K562 (cell line): Measurements from ENCODE around the gene FAM9B. TPM values are rescaled to one million over a fixed set of nuclear protein-coding genes. Genes with fewer than 3 reads are reported as not detected.

Source experiments
- ATAC-seq: fragments of 200-7000 bp; cut with Tn5 transposase; 3 replicates; pipeline ENCODE4 v1.9.1; 2020; ENCODE audit warnings: moderate library complexity
- BruUV-seq: library from RNA; stranded (reverse); fragments of 400-500 nt; replicated peaks from 2 replicates; lab custom pipeline; 2021; lab: Mats Ljungman, UMichigan
- CTCF ChIA-PET: fragments of 300-600 bp; formaldehyde crosslinking; extraction: SDS; loops from one replicate; lab custom pipeline; 2021; ENCODE audit warnings: low intra/inter-chr PET ratio; lab: Yijun Ruan, JAX
- POLR2A ChIA-PET: fragments of 300-600, 350-650 bp; sonication (Branson Sonifier 250); formaldehyde crosslinking; extraction: SDS; loops from one replicate; lab custom pipeline; 2021; ENCODE audit warnings: antibody characterized with exemption, inconsistent platforms; lab: Yijun Ruan, JAX
- DNase-seq, 4 experiments: peaks; one replicate each; pipeline versions ENCODE4 v3.0.0 to v3.0.0-alpha.2; 2011 to 2018; ENCODE audit warnings: low spot score in 3 of 4, mixed read lengths in 3 of 4; ENCODE audit errors: extremely low read depth in 1 of 4
- FAIRE-seq: peaks from 2 replicates; lab custom pipeline; 2011; peaks lifted over from hg19 to GRCh38; lab: Jason Lieb, UNC
- H2AFZ ChIP-seq: 2 replicates; pipeline ENCODE4 v1.6.0; 2011; ENCODE audit warnings: low read depth, low read length, control low read depth, inconsistent platforms
- H3K27ac ChIP-seq: fragments of 200-600 bp; 3 replicates; pipeline ENCODE4 v1.8.0; 2011; ENCODE audit warnings: low read depth, mild to moderate bottlenecking, control low read depth, inconsistent platforms, low read length, moderate library complexity, mixed read lengths; ENCODE audit errors: extremely low read depth
- H3K27me3 ChIP-seq, 2 experiments: fragments of 300-600 bp in 1 of 2; 2 replicates in 1 of 2; 3 replicates in 1 of 2; pipeline versions ENCODE4 v1.6.0 to v1.8.0; 2011; ENCODE audit warnings: inconsistent platforms in 2 of 2, low read length in 2 of 2, mild to moderate bottlenecking in 1 of 2, mixed read lengths in 1 of 2, moderate library complexity in 1 of 2; ENCODE audit not compliant: control insufficient read depth in 2 of 2, insufficient read depth in 2 of 2
- H3K36me3 ChIP-seq: fragments of 300-600 bp; 3 replicates; pipeline ENCODE4 v1.8.0; 2011; ENCODE audit warnings: mild to moderate bottlenecking, low read length, inconsistent platforms; ENCODE audit not compliant: control insufficient read depth, insufficient read depth
- H3K4me1 ChIP-seq, 2 experiments: fragments of 200-600 bp in 1 of 2; replicated peaks in 1 of 2; 2 replicates in 1 of 2; 3 replicates in 1 of 2; pipeline versions ENCODE4 v1.5.1 to v1.8.0; 2011; ENCODE audit warnings: inconsistent platforms in 2 of 2, low read length in 2 of 2, mild to moderate bottlenecking in 1 of 2, mixed read lengths in 1 of 2, moderate library complexity in 1 of 2; ENCODE audit not compliant: control insufficient read depth in 2 of 2, insufficient read depth in 2 of 2
- H3K4me2 ChIP-seq: 2 replicates; pipeline ENCODE4 v1.6.1; 2011; ENCODE audit warnings: low read length, control low read depth, inconsistent platforms, mixed read lengths; ENCODE audit not compliant: insufficient read depth
- H3K4me3 ChIP-seq: fragments of 200-600 bp; sonication (generic), shearing (Covaris generic); 2 replicates; pipeline ENCODE4 v1.5.1; 2016; ENCODE audit warnings: control low read depth, inconsistent platforms
- H3K79me2 ChIP-seq: fragments of 200-600 bp; 3 replicates; pipeline ENCODE4 v1.8.0; 2011; ENCODE audit warnings: low read length, inconsistent platforms; ENCODE audit not compliant: control insufficient read depth, insufficient read depth
- H3K9ac ChIP-seq, 2 experiments: 2 replicates each; pipeline versions ENCODE4 v1.6.0 to v1.6.1; 2011; ENCODE audit warnings: low read depth in 2 of 2, low read length in 2 of 2, control low read depth in 1 of 2, inconsistent platforms in 1 of 2, mild to moderate bottlenecking in 1 of 2, mixed read lengths in 1 of 2; ENCODE audit not compliant: insufficient read depth in 1 of 2
- H3K9me1 ChIP-seq: one replicate; pipeline ENCODE4 v1.6.0; 2011; ENCODE audit warnings: inconsistent platforms, mild to moderate bottlenecking, low read length, moderate library complexity; ENCODE audit not compliant: control insufficient read depth, insufficient read depth
- H3K9me3 ChIP-seq: replicated peaks from 2 replicates; pipeline ENCODE4 v1.5.1; 2011; ENCODE audit warnings: low read depth, low read length, inconsistent platforms; ENCODE audit not compliant: control insufficient read depth, insufficient read depth
- H4K20me1 ChIP-seq: replicated peaks from 2 replicates; pipeline ENCODE4 v1.6.1; 2011; ENCODE audit warnings: low read length, inconsistent platforms, mixed read lengths; ENCODE audit not compliant: control insufficient read depth, insufficient read depth
- CC2D1A ChIP-seq: fragments of 450-650 bp; IDR thresholded peaks from 2 replicates; pipeline ENCODE4 v1.6.1; 2017; ENCODE audit warnings: mild to moderate bottlenecking
- FIP1L1 ChIP-seq: fragments of 200-400 bp; formaldehyde crosslinking; IDR thresholded peaks from 2 replicates; pipeline ENCODE4 v1.6.1; 2018; ENCODE audit warnings: mild to moderate bottlenecking, low read depth, low read length; ENCODE audit not compliant: poor library complexity, severe bottlenecking
- FOXK1 ChIP-seq: sonication (generic); formaldehyde crosslinking; IDR thresholded peaks from 2 replicates; pipeline ENCODE4 v1.8.0; 2022; ENCODE audit warnings: missing genetic modification reagents, mild to moderate bottlenecking, borderline replicate concordance
- KLF6 ChIP-seq: fragments of 250-450 bp; sonication (Bioruptor Pico); IDR thresholded peaks from 2 replicates; pipeline ENCODE4 v1.4.0; 2020; ENCODE audit warnings: mild to moderate bottlenecking, moderate library complexity, borderline replicate concordance
- NFYB ChIP-seq: IDR thresholded peaks from 2 replicates; pipeline ENCODE4 v1.6.1; 2011; ENCODE audit warnings: mild to moderate bottlenecking, moderate library complexity; ENCODE audit not compliant: insufficient read length; ENCODE audit errors: extremely low read depth
- PHB ChIP-seq: fragments of 250-450 bp; sonication (Bioruptor Pico); IDR thresholded peaks from 2 replicates; pipeline ENCODE4 v1.5.0; 2021
- STAT5B ChIP-seq: fragments of 250-450 bp; sonication (Bioruptor Pico); IDR thresholded peaks from 2 replicates; pipeline ENCODE4 v1.8.0; 2021; ENCODE audit warnings: mild to moderate bottlenecking, inconsistent platforms
- ZBTB1 ChIP-seq: sonication (generic); formaldehyde crosslinking; IDR thresholded peaks from 2 replicates; pipeline ENCODE4 v1.8.1; 2023; ENCODE audit warnings: missing genetic modification reagents, low read depth, mild to moderate bottlenecking, borderline replicate concordance
- ZFX ChIP-seq: sonication (generic); formaldehyde crosslinking; IDR thresholded peaks from 2 replicates; pipeline ENCODE4 v1.8.0; 2022; ENCODE audit warnings: mild to moderate bottlenecking, missing genetic modification reagents, moderate library complexity
- ZNF280B ChIP-seq: fragments of 250-450 bp; sonication (Bioruptor Pico); IDR thresholded peaks from 2 replicates; pipeline ENCODE4 v1.5.1; 2021; ENCODE audit warnings: mild to moderate bottlenecking
- WGBS: fragments of 100-300 bp; shearing (Covaris generic); methylation state at CpG from one replicate; pipeline ENCODE4 v1.1.6; 2016; ENCODE audit warnings: low coverage, mixed read lengths; ENCODE audit not compliant: insufficient coverage; ENCODE audit errors: missing lambda C conversion rate; 5-methylcytosine and 5-hydroxymethylcytosine counted together
- in situ Hi-C: fragments of 300-500 bp; cut with MboI; formaldehyde crosslinking; loops from 4 replicates; pipeline ENCODE4 v1.15.0; 2018; ENCODE audit warnings: inconsistent platforms, mixed read lengths
- intact Hi-C: fragments of 100-400 bp; cut with micrococcal nuclease; formaldehyde crosslinking; loops from 2 replicates; pipeline ENCODE4 v1.14.2; 2022
- polyA plus RNA-seq, 8 experiments: library from polyadenylated mRNA; depleted of rRNA in 4 of 8; stranded (reverse) in 5 of 8; unstranded in 3 of 8; fragments of >200 nt; fragmentation: Nextera tagmentation in 2 of 8; fragmentation: Illumina TruSeq in 1 of 8; extraction: Ambion mirVana in 2 of 8; extraction: Trizol in 1 of 8; gene quantifications; 2 replicates each; pipeline versions ENCODE4 v1.2.1 to v1.2.3, GENCODE V29; 2011 to 2014; ENCODE audit warnings: inconsistent platforms in 1 of 8, missing spikeins in 1 of 8
- total RNA-seq, 7 experiments: library from RNA; depleted of rRNA in 6 of 7; stranded (reverse); fragments of >200 nt in 6 of 7; fragmentation: Illumina TruSeq in 2 of 7; extraction: Trizol in 2 of 7; gene quantifications; 2 replicates each; pipeline versions ENCODE4 v1.2.1 to v1.2.3, GENCODE V29; 2011 to 2021; ENCODE audit warnings: low replicate concordance in 1 of 7
- TF ChIP-seq, protein P1 (sequence below): sonication (generic); formaldehyde crosslinking; IDR thresholded peaks from 2 replicates; pipeline ENCODE4 v1.8.0; 2022; ENCODE audit warnings: mild to moderate bottlenecking, missing genetic modification reagents
- TF ChIP-seq, protein P2 (sequence below): fragments of 450-650 bp; IDR thresholded peaks from 2 replicates; pipeline ENCODE4 v1.6.1; 2018; ENCODE audit warnings: mild to moderate bottlenecking, low read depth; ENCODE audit not compliant: partially characterized antibody

Gene FAM9B
- total and polyA plus RNA-seq, 9 of the 15 experiments (the other 6 are each of a cell fraction or from before 2014, with no cell fraction given), result 0.53 to 4.6 (median 3.2) TPM

DNA sequence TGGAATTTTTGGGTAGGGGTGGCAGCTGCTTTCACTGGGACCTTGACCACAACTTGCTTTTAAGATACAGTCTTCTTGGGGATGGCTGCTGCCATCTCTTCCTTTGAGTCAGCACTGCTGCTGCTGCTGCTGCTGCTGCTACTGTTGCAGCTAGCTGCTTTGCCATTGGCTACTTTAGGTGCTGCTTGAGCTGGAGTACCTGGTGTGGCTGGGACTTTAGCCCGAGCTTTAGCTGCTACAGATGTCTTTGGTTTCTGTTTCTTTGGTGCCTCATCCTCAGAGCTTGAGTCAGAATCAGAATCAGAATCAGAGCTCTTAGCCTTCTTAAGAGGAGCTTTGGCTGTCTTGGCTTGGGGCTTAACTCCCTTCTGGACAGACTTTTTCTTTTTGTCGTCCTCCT, 52.2 kb downstream of the FAM9B start:
- CTCF ChIA-PET, result no interaction called here
- H3K9ac ChIP-seq, result no peak overlapping the region
- H3K4me1 ChIP-seq, result no peaks in the 10 kb centered on the region
- no peaks in the 10 kb centered on the region for H3K9me3 ChIP-seq
- FAIRE-seq (no peak), DNase-seq (no peak), ATAC-seq (no peak)
- H2AFZ ChIP-seq, result no peak overlapping the region
- WGBS, result 0% methylated on average over 2 of the region's 2 CpGs
- POLR2A ChIA-PET, result no interaction called here
- H3K27me3 ChIP-seq, result no peaks in the 10 kb centered on the region
- BruUV-seq, result no TSS peak
- H4K20me1 ChIP-seq, result no peaks in the 10 kb centered on the region
- H3K79me2 ChIP-seq, result no peaks in the 10 kb centered on the region
- no peak overlapping the region for H3K27ac ChIP-seq
- H3K4me3 ChIP-seq, result no peak overlapping the region
- no peaks in the 10 kb centered on the region for H3K9me1 ChIP-seq
- in situ Hi-C loops (no loop called here), intact Hi-C loops (no loop called here)
- H3K4me2 ChIP-seq, result no peak overlapping the region
- TF ChIP-seq NFYB (no peak), CC2D1A (no peak), FIP1L1 (no peak), PHB (no peak), ZNF280B (CRISPR knock-in tag) (no peak), FOXK1 (no peak), ZBTB1 (CRISPR knock-in tag) (no peak), KLF6 (no peak), ZFX (CRISPR knock-in tag) (no peak), STAT5B (CRISPR knock-in tag) (no peak)
- TF ChIP-seq, protein P1, sequence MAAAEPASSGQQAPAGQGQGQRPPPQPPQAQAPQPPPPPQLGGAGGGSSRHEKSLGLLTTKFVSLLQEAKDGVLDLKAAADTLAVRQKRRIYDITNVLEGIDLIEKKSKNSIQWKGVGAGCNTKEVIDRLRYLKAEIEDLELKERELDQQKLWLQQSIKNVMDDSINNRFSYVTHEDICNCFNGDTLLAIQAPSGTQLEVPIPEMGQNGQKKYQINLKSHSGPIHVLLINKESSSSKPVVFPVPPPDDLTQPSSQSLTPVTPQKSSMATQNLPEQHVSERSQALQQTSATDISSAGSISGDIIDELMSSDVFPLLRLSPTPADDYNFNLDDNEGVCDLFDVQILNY (CRISPR knock-in tag), result no peak
- TF ChIP-seq, protein P2, sequence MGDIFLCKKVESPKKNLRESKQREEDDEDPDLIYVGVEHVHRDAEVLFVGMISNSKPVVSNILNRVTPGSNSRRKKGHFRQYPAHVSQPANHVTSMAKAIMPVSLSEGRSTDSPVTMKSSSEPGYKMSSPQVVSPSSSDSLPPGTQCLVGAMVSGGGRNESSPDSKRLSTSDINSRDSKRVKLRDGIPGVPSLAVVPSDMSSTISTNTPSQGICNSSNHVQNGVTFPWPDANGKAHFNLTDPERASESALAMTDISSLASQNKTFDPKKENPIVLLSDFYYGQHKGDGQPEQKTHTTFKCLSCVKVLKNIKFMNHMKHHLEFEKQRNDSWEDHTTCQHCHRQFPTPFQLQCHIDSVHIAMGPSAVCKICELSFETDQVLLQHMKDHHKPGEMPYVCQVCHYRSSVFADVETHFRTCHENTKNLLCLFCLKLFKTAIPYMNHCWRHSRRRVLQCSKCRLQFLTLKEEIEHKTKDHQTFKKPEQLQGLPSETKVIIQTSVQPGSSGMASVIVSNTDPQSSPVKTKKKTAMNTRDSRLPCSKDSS, result no peak
- TF ChIP-seq, all 486 proteins: peak for 0
- no peaks in the 10 kb centered on the region for H3K36me3 ChIP-seq
